BJ (cell line): Measurements from ENCODE around the gene IQCH. TPM values are rescaled to one million over a fixed set of nuclear protein-coding genes. Genes with fewer than 3 reads are reported as not detected.
"Not testable (repeated sequence)": the region's sequence is repeated elsewhere in the genome, so short reads cannot be mapped to it uniquely, and the experiment has no call there.

Experiments used
- CTCF ChIA-PET: fragments of 350-600 bp; formaldehyde crosslinking; extraction: SDS; loops from one replicate; lab custom pipeline; 2021; ENCODE audit warnings: antibody characterized with exemption, inconsistent platforms; lab: Yijun Ruan, JAX
- POLR2A ChIA-PET: fragments of 300-600 bp; sonication (Branson Sonifier 250); formaldehyde crosslinking; extraction: SDS; loops from one replicate; lab custom pipeline; 2021; ENCODE audit warnings: antibody characterized with exemption; lab: Charles Lee
- DNase-seq: peaks from one replicate; pipeline ENCODE4 v3.0.0-alpha.2; 2011; ENCODE audit warnings: low read depth
- H3K27me3 ChIP-seq: 2 replicates; pipeline ENCODE4 v1.6.0; 2011; ENCODE audit warnings: low read length; ENCODE audit not compliant: control insufficient read depth, insufficient read depth
- H3K36me3 ChIP-seq: 2 replicates; pipeline ENCODE4 v1.5.1; 2011; ENCODE audit warnings: low read length; ENCODE audit not compliant: control insufficient read depth, insufficient read depth
- H3K4me3 ChIP-seq: 2 replicates; pipeline ENCODE4 v1.5.1; 2011; ENCODE audit warnings: low read depth, mild to moderate bottlenecking, control low read depth, low read length
- CTCF ChIP-seq: IDR thresholded peaks from 2 replicates; pipeline ENCODE4 v1.5.1; 2011; ENCODE audit warnings: low read depth, mild to moderate bottlenecking, control low read depth, inconsistent platforms, low read length, moderate library complexity; ENCODE audit not compliant: insufficient read depth
- polyA plus RNA-seq: library from polyadenylated mRNA; depleted of rRNA; stranded (reverse); fragments of >200 nt; gene quantifications from 2 replicates; pipeline ENCODE4 v1.2.3, GENCODE V29; 2011

The IQCH gene
- polyA plus RNA-seq, 1 experiment, result 0.82 TPM

- Histone ChIP-seq H3K36me3 (peaks cover 1% of the 10 kb centered on the region; the same call in 1 of the 2 replicates), H3K4me3 (no peak overlapping the region), H3K27me3 (no peaks in the 10 kb centered on the region)
- TF ChIP-seq CTCF, result no peak
- POLR2A ChIA-PET, result no interaction called here
- CTCF ChIA-PET, result no interaction called here
- DNase-seq, result no peak
These were observed 9.6 kb upstream of the IQCH start for GRCh38 chr15:67244971-67245478.

GRCh38 chr15:67246606-67247005 lies 8.0 kb upstream of the IQCH start:
- H3K36me3 ChIP-seq, H3K4me3 ChIP-seq, DNase-seq, POLR2A ChIA-PET, H3K27me3 ChIP-seq: not testable (repeated sequence)
- CTCF ChIA-PET, result interaction anchor here (0.6 kb wide), 1 partner anchor 258 kb away, joined by 3 read pairs; no protein-coding TSS in a partner anchor

- POLR2A ChIA-PET, result no interaction called here
- DNase-seq, result no peak
- Histone ChIP-seq H3K36me3 (peaks cover 1% of the 10 kb centered on the region; the same call in 1 of the 2 replicates), H3K4me3 (no peak overlapping the region), H3K27me3 (no peaks in the 10 kb centered on the region)
- TF ChIP-seq CTCF, result no peak
- CTCF ChIA-PET, result interaction anchor here (0.7 to 1.7 kb wide), 4 partner anchors 9 to 301 kb away, joined by 3 to 6 read pairs (median 3); no protein-coding TSS in a partner anchor
These were observed 6.5 kb upstream of the IQCH start for GRCh38 chr15:67248011-67248505.

- ChIA-PET CTCF (interaction anchor here (0.6 kb wide), 1 partner anchor 59 kb away, joined by 4 read pairs; no protein-coding TSS in a partner anchor), POLR2A (no interaction called here)
- TF ChIP-seq CTCF, result no peak
- no peaks in the 10 kb centered on the region for H3K27me3 ChIP-seq
- DNase-seq, result no peak
- H3K36me3 ChIP-seq, result peaks cover 1% of the 10 kb centered on the region; the same call in 1 of the 2 replicates
- no peak overlapping the region for H3K4me3 ChIP-seq
These were observed 4.8 kb upstream of the IQCH start for GRCh38 chr15:67249830-67250229.

- TF ChIP-seq CTCF, result no peak
- H3K27me3 ChIP-seq, result no peaks in the 10 kb centered on the region
- POLR2A ChIA-PET, result no interaction called here
- DNase-seq, result no peak
- CTCF ChIA-PET, result no interaction called here
- no peak overlapping the region for H3K4me3 ChIP-seq
- H3K36me3 ChIP-seq, result no peaks in the 10 kb centered on the region
These were observed 3.3 kb upstream of the IQCH start for GRCh38 chr15:67251318-67251717.
